ENCODE results near the gene CFAP97.
"Not testable (repeated sequence)": the region's sequence is repeated elsewhere in the genome, so short reads cannot be mapped to it uniquely, and the experiment has no call there.

Gene CFAP97

DNA sequence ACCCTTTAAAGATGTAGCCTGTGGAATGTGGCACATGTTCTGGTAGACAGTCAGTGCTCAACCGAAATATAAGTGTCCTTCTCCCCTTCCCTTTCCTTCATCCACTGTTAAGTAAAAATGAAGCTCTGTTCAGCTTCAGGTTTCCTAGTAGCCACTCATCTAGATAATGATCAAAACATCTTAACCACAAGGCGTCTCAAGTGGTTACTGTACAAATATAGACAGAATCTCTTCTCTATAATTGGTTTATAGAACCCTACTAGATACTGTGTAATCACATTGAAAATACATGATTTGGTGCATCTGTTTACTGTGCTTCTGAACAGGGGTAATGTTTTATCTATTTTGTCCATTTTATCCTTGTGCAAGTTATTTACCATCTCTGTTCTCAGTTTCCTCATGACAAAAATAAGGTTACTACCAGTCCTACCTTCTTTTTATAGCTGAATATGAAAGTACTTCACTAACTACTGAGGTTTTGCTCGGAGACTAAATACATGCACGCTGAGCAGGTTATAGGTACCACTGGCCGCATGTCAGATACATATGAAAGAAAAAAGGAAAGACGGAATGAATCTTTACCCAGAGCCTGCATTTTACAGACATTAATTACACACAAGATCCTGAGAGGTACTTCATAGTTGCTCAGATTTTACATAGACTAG, 81.0 kb downstream of the CFAP97 start:
- no peak for DNase-seq (ENCODE audit: extremely low spot score)
- CTCF ChIA-PET: interaction anchor here (1.0 to 4.2 kb wide), 4 partner anchors 11 to 916 kb away, joined by 3 to 18 read pairs (median 5); no protein-coding TSS in a partner anchor

DNA sequence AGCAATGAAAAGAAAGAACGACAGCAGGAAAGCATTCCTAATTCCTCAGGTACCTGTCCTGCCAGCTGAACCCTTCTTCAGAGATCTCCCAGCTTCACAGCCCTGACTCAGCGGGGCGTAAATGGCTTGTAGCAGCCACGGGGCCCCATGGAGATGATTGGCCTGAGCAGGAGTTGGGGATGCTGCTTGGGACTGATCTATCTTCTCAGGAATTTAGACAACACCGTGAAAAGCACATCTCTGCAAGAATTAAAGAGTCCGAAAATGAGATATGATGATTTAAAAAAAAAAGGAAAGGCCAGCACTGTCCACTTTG, 83.2 kb downstream of the CFAP97 start:
- ChIA-PET CTCF (interaction anchor here (0.5 to 0.9 kb wide), 4 partner anchors 14 to 950 kb away, joined by 3 to 4 read pairs (median 4); no protein-coding TSS in a partner anchor), POLR2A (no interaction called here)
- no peak for DNase-seq (ENCODE audit: extremely low spot score)
- TF ChIP-seq CTBP1 (IDR thresholded peaks at IDR 0.05; ENCODE audit: borderline replicate concordance) (no peak), FOXK2 (IDR thresholded peaks at IDR 0.05) (no peak), HDGF (IDR thresholded peaks at IDR 0.05; ENCODE audit: borderline replicate concordance) (no peak), FOXM1 (IDR thresholded peaks at IDR 0.05; ENCODE audit: borderline replicate concordance) (no peak), TARDBP (IDR thresholded peaks at IDR 0.05) (no peak), ZNF384 (IDR thresholded peaks at IDR 0.05) (no peak), L3MBTL2 (conservative IDR thresholded peaks at IDR 0.05) (no peak), FOXA1 (IDR thresholded peaks at IDR 0.05) (no peak), SP1 (IDR thresholded peaks at IDR 0.05) (no peak), SUZ12 (IDR thresholded peaks at IDR 0.05) (no peak), BHLHE40 (IDR thresholded peaks at IDR 0.05; ENCODE audit: borderline replicate concordance) (no peak)
- TF ChIP-seq, protein P1, sequence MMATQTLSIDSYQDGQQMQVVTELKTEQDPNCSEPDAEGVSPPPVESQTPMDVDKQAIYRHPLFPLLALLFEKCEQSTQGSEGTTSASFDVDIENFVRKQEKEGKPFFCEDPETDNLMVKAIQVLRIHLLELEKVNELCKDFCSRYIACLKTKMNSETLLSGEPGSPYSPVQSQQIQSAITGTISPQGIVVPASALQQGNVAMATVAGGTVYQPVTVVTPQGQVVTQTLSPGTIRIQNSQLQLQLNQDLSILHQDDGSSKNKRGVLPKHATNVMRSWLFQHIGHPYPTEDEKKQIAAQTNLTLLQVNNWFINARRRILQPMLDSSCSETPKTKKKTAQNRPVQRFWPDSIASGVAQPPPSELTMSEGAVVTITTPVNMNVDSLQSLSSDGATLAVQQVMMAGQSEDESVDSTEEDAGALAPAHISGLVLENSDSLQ (IDR thresholded peaks at IDR 0.05): no peak

More for the DNA sequence above, 81.0 kb downstream of the CFAP97 start:
- POLR2A ChIA-PET: interaction anchor here (1.3 to 2.0 kb wide), 2 partner anchors 12 to 20 kb away, joined by 5 to 6 read pairs; partner anchors contain the start of gene SLC25A4
- no peak for TF ChIP-seq FOXA1 (IDR thresholded peaks at IDR 0.05)
- TF ChIP-seq ZNF384 (IDR thresholded peaks at IDR 0.05): no peak
- no peak for TF ChIP-seq TARDBP (IDR thresholded peaks at IDR 0.05)
- TF ChIP-seq HDGF (IDR thresholded peaks at IDR 0.05; ENCODE audit: borderline replicate concordance): no peak

DNA sequence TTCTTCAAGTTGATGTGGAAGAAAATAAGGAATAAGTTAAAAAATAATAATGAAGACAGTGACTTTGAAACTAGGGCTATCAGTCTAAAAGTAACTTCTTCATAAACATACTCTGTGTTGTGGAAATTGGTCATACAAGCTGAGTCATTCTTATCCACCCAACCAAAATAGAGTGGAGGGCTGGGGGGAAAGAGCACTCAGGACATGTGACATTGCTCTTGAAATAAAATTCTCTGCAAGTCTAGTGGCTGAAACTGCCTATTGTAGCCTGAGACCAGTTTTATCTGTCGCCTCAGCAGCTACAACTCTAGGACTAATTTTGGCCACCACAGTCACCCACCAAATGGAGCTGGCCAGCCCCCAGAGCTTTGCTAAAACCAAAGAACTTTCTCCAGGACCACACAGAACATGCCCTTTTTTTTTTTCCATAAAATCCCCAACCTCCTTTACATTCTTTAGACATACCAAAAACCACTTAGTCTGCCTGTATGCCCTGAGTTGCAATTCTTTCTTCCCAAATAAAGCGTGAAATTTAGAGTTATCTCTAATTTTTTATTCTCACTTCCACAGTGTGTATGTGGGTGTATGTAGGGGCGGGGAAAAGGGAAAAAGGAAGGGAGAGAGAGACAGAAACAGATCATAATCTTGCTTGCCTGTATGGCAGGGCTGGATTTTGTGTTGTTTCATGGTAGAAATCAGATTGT, 83.7 kb downstream of the CFAP97 start:
- ChIA-PET POLR2A (interaction anchor here (0.9 kb wide), 1 partner anchor 386 kb away, joined by 3 read pairs; the partner anchor contains the start of gene CENPU), CTCF (interaction anchor here (0.5 to 0.9 kb wide), 5 partner anchors 14 to 951 kb away, joined by 3 to 4 read pairs (median 4); no protein-coding TSS in a partner anchor)
- TF ChIP-seq, protein P1 (IDR thresholded peaks at IDR 0.05): no peak
- TF ChIP-seq NFRKB (IDR thresholded peaks at IDR 0.05) (no peak), FOXA1 (IDR thresholded peaks at IDR 0.05) (no peak)
- no peak for DNase-seq (ENCODE audit: extremely low spot score)

DNA sequence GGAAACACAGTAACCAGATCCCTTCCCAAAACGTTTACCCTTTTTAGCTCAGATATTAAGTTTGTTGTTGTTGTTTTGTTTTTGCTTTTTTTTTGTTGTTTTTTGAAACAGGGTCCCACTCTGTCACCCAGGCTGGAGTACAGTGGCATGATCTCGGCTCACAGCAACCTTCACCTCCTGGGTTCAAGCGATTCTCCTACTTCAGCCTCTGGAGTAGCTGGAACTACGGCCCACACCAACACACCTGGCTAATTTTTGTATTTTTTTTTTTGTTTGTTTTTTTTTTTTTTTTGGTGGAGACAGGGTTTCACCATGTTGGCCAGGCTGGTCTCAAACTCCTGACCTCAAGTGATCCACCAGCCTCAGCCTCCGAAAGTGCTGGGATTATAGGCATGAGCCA, 84.3 kb downstream of the CFAP97 start:
- POLR2A ChIA-PET: interaction anchor here (0.9 kb wide), 1 partner anchor 385 kb away, joined by 3 read pairs; the partner anchor contains the start of gene CENPU
- not testable (repeated sequence) for DNase-seq (ENCODE audit: extremely low spot score)
- CTCF ChIA-PET: interaction anchor here (0.6 kb wide), 2 partner anchors 23 to 124 kb away, joined by 4 read pairs; no protein-coding TSS in a partner anchor

DNA sequence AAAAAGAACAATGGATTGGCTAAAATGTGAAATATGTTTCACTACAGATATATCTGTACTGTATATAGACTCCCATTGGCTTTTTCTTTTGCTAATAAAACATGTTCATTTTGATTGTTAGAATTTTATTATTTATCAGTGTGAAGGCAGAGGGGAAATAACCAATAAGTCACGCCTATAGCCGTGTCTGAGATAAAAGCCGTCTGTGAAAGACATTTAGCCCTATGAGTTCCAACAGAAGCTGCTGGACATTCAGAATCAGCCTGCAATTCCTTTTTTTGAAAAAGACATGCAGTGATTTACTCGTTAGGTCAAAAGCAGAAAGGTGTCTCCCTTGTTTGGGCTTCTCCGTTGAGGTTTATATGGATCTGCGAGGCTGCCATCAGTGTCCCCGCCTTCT, 84.9 kb downstream of the CFAP97 start:
- no peak for DNase-seq (ENCODE audit: extremely low spot score)
- CTCF ChIA-PET: interaction anchor here (0.6 to 0.9 kb wide), 2 partner anchors 15 to 124 kb away, joined by 3 to 4 read pairs; no protein-coding TSS in a partner anchor

DNA sequence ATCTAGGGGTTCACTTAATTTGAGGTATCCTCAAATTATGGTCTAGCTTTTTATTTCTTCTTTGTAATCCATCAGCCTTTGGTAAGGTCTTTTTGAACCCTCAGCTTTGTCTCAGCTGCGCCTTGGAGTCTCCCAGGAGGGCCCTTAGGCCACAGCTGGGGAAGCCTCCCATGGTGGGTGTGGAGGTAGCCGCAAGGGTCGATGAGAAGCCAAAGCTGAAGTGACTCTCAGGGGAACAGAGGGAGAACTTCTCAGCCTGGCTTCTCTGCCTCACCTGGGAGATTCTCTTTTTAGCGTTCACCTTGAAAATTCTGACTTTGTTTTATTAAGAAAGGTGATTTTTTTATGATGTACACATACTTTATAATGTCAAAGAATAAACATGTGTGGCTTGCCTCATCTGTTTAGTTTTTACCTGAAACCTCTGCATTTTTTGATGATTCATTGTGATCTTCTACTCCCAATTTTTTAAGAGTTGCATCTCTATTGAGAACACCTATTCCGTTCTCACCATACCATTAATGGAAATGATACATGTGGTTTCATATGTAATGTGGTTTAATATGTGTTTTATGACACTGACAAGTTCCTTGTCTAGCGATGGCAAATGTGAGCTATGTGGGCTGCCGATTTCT, 86.4 kb downstream of the CFAP97 start:
- POLR2A ChIA-PET: interaction anchor here (0.8 to 1.9 kb wide), 3 partner anchors 10 to 26 kb away, joined by 3 to 11 read pairs (median 8); partner anchors contain the start of gene SLC25A4
- TF ChIP-seq ZNF384 (IDR thresholded peaks at IDR 0.05): no peak
- TF ChIP-seq ELF4 (IDR thresholded peaks at IDR 0.05): no peak
- TF ChIP-seq FOXM1 (IDR thresholded peaks at IDR 0.05; ENCODE audit: borderline replicate concordance): no peak
- no peak for TF ChIP-seq SUZ12 (IDR thresholded peaks at IDR 0.05)
- no peak for TF ChIP-seq FOXK2 (IDR thresholded peaks at IDR 0.05)
- TF ChIP-seq FOXA1 (IDR thresholded peaks at IDR 0.05): no peak
- no peak for TF ChIP-seq LEF1 (IDR thresholded peaks at IDR 0.05; ENCODE audit: borderline replicate concordance)
- TF ChIP-seq BHLHE40 (IDR thresholded peaks at IDR 0.05; ENCODE audit: borderline replicate concordance): no peak
- TF ChIP-seq, protein P1 (IDR thresholded peaks at IDR 0.05): no peak
- TF ChIP-seq L3MBTL2 (conservative IDR thresholded peaks at IDR 0.05): no peak
- no peak for TF ChIP-seq TARDBP (IDR thresholded peaks at IDR 0.05)
- CTCF ChIA-PET: interaction anchor here (1.1 to 4.3 kb wide), 2 partner anchors 17 to 112 kb away, joined by 3 to 15 read pairs; no protein-coding TSS in a partner anchor

More for the DNA sequence above, 84.9 kb downstream of the CFAP97 start:
- TF ChIP-seq SP1 (IDR thresholded peaks at IDR 0.05) (no peak), ZNF384 (IDR thresholded peaks at IDR 0.05) (no peak), HDGF (IDR thresholded peaks at IDR 0.05; ENCODE audit: borderline replicate concordance) (no peak), ARNT (IDR thresholded peaks at IDR 0.05) (no peak), TARDBP (IDR thresholded peaks at IDR 0.05) (no peak), L3MBTL2 (conservative IDR thresholded peaks at IDR 0.05) (no peak), CTBP1 (IDR thresholded peaks at IDR 0.05; ENCODE audit: borderline replicate concordance) (no peak), FOXK2 (IDR thresholded peaks at IDR 0.05) (no peak), ELF4 (IDR thresholded peaks at IDR 0.05) (no peak), SUZ12 (IDR thresholded peaks at IDR 0.05) (no peak), FOXM1 (IDR thresholded peaks at IDR 0.05; ENCODE audit: borderline replicate concordance) (no peak), LEF1 (IDR thresholded peaks at IDR 0.05; ENCODE audit: borderline replicate concordance) (no peak), BHLHE40 (IDR thresholded peaks at IDR 0.05; ENCODE audit: borderline replicate concordance) (no peak), NFRKB (IDR thresholded peaks at IDR 0.05) (no peak), FOXA1 (IDR thresholded peaks at IDR 0.05) (no peak)
- TF ChIP-seq, protein P1 (IDR thresholded peaks at IDR 0.05): no peak
- POLR2A ChIA-PET: no interaction called here

More for the DNA sequence above, 86.4 kb downstream of the CFAP97 start:
- no peak for DNase-seq (ENCODE audit: extremely low spot score)

All from HEK293T (cell line).